Ishikawa (cell line): ENCODE data around the gene SLC25A13.

ENCODE experiments used
- CEBPB ChIP-seq: IDR thresholded peaks from 2 replicates; pipeline ENCODE4 v1.6.1; 2012
- CREB1 ChIP-seq: IDR thresholded peaks from 2 replicates; pipeline ENCODE4 v1.6.1; 2012; ENCODE audit warnings: low read depth
- EGR1 ChIP-seq: IDR thresholded peaks from 2 replicates; pipeline ENCODE4 v1.6.1; 2012
- EP300 ChIP-seq: IDR thresholded peaks from 2 replicates; pipeline ENCODE4 v1.6.1; 2012; ENCODE audit warnings: borderline replicate concordance
- FOXM1 ChIP-seq: IDR thresholded peaks from 2 replicates; pipeline ENCODE4 v1.6.1; 2012; ENCODE audit warnings: low read depth, borderline replicate concordance
- NFIC ChIP-seq: IDR thresholded peaks from 2 replicates; pipeline ENCODE4 v1.6.1; 2012
- RAD21 ChIP-seq: IDR thresholded peaks from 2 replicates; pipeline ENCODE4 v1.6.1; 2012; ENCODE audit warnings: low read depth
- TAF1 ChIP-seq: IDR thresholded peaks from 2 replicates; pipeline ENCODE4 v1.6.1; 2012; ENCODE audit warnings: low read depth, mild to moderate bottlenecking
- TCF12 ChIP-seq: IDR thresholded peaks from 2 replicates; pipeline ENCODE4 v1.6.1; 2012; ENCODE audit warnings: low read depth
- TEAD4 ChIP-seq: IDR thresholded peaks from 2 replicates; pipeline ENCODE4 v1.6.1; 2012
- YY1 ChIP-seq: IDR thresholded peaks from 2 replicates; pipeline ENCODE4 v1.6.1; 2012; ENCODE audit warnings: low read depth
- ZBTB7A ChIP-seq: IDR thresholded peaks from 2 replicates; pipeline ENCODE4 v1.6.1; 2012; ENCODE audit warnings: low read depth
- TF ChIP-seq, protein P1 (sequence below): IDR thresholded peaks from 2 replicates; pipeline ENCODE4 v1.6.1; 2012; ENCODE audit warnings: low read depth, mild to moderate bottlenecking
- TF ChIP-seq, protein P2 (sequence below): IDR thresholded peaks from 2 replicates; pipeline ENCODE4 v1.6.1; 2012
- TF ChIP-seq, protein P3 (sequence below): IDR thresholded peaks from 2 replicates; pipeline ENCODE4 v1.6.1; 2012

The SLC25A13 gene

DNA sequence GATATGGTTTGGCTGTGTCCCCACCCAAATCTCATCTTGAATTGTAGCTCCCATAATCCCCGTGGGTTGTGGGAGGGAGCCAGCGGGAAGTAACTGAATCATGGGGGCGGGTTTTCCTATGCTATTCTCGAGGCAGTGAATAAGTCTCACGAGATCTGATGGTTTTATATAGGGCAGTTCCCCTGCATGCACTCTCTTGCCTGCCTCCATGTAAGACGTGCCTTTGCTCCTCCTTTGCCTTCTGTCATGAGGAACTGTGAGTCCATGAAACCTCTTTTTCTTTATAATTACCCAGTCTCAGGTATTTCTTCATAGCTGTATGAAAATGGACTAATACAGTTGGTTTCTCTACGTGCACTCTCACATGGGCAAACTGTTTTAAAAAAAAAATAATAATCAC is 207.7 kb downstream of the SLC25A13 start:
- no peak for TF ChIP-seq RAD21
- TF ChIP-seq TEAD4, result no peak
- no peak for TF ChIP-seq TCF12
- no peak for TF ChIP-seq EP300
- no peak for TF ChIP-seq CREB1
- TF ChIP-seq YY1, result no peak
- no peak for TF ChIP-seq ZBTB7A
- TF ChIP-seq TAF1, result no peak
- TF ChIP-seq EGR1, result no peak
- TF ChIP-seq, protein P1, sequence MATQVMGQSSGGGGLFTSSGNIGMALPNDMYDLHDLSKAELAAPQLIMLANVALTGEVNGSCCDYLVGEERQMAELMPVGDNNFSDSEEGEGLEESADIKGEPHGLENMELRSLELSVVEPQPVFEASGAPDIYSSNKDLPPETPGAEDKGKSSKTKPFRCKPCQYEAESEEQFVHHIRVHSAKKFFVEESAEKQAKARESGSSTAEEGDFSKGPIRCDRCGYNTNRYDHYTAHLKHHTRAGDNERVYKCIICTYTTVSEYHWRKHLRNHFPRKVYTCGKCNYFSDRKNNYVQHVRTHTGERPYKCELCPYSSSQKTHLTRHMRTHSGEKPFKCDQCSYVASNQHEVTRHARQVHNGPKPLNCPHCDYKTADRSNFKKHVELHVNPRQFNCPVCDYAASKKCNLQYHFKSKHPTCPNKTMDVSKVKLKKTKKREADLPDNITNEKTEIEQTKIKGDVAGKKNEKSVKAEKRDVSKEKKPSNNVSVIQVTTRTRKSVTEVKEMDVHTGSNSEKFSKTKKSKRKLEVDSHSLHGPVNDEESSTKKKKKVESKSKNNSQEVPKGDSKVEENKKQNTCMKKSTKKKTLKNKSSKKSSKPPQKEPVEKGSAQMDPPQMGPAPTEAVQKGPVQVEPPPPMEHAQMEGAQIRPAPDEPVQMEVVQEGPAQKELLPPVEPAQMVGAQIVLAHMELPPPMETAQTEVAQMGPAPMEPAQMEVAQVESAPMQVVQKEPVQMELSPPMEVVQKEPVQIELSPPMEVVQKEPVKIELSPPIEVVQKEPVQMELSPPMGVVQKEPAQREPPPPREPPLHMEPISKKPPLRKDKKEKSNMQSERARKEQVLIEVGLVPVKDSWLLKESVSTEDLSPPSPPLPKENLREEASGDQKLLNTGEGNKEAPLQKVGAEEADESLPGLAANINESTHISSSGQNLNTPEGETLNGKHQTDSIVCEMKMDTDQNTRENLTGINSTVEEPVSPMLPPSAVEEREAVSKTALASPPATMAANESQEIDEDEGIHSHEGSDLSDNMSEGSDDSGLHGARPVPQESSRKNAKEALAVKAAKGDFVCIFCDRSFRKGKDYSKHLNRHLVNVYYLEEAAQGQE, result no peak
- no peak for TF ChIP-seq CEBPB
- no peak for TF ChIP-seq FOXM1
- TF ChIP-seq, protein P2, sequence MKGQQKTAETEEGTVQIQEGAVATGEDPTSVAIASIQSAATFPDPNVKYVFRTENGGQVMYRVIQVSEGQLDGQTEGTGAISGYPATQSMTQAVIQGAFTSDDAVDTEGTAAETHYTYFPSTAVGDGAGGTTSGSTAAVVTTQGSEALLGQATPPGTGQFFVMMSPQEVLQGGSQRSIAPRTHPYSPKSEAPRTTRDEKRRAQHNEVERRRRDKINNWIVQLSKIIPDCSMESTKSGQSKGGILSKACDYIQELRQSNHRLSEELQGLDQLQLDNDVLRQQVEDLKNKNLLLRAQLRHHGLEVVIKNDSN, result no peak
- TF ChIP-seq NFIC, result no peak

DNA sequence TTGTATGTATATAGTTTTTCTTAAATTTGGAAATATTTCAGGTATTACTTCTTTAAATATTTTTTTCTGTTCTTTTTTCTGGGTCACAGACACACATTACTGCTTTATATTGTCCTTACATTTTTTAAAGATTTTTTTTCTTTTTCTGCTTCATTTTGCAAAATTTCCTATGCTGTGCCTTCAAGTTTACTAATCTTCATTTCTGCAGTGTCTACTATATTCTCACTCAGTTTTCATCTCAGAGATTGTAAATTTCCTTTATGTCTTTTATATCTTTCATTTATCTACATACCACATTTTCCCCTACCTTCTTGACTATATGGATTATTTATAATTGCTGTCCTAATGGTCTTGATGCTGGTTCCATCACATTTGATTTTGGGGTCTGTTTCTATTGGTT is 210.5 kb downstream of the SLC25A13 start:
- TF ChIP-seq YY1 (no peak), TCF12 (no peak), CREB1 (no peak), NFIC (no peak), FOXM1 (no peak)

DNA sequence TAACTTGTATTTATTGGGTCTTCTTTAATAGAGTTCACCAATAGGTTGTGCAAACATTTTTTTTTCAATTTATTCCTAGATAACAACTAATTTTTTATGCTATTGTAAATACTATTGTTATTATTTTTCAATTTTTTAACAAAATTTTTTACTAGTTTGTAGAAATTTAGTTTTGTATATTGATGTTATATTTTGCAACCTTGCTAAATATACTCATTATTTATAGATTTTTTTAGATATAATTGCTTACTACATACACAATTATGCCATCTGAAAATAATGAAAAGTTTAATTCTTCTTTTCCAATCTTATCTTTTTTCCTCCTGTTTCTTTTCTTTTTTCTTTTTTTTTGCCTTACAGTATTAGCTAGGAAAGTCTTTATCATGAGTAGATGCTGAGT is 216.9 kb downstream of the SLC25A13 start:
- TF ChIP-seq EP300, result no peak
- TF ChIP-seq, protein P1, result no peak
- TF ChIP-seq CREB1, result no peak
- no peak for TF ChIP-seq NFIC
- no peak for TF ChIP-seq TAF1
- TF ChIP-seq EGR1, result no peak

DNA sequence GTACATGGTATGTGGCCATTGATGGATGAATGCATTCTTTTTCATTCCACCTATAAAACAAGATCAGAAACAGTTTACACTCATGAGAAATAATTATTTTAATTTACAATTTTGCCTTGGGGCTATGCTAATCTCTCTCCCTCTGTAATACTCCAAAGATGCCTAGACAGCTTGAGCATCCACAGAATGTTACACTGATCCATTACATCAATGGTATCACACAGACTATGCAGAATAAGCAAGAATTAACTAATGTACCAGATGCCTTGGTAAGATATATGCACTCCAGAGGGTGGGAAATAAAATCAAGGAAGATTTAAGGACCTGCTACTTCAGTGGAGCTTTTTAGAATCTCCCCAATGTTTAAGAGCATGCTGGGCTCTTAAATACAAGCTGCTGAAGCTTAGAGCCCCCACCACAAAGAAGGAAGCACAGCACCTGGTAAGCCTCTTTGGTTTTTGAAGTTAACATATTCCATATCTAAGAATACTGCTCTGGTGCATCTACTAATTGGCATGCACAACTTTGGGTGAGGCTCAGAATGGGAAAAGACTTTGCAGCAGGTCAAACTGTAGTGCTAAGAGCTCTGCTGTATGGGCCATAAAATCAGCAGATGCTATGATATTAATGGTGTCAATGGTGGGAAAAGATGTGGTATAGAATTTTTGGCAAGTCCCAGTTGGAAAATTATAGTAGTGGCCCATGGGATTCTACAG is 219.6 kb downstream of the SLC25A13 start:
- no peak for TF ChIP-seq CEBPB
- TF ChIP-seq, protein P1, result no peak

DNA sequence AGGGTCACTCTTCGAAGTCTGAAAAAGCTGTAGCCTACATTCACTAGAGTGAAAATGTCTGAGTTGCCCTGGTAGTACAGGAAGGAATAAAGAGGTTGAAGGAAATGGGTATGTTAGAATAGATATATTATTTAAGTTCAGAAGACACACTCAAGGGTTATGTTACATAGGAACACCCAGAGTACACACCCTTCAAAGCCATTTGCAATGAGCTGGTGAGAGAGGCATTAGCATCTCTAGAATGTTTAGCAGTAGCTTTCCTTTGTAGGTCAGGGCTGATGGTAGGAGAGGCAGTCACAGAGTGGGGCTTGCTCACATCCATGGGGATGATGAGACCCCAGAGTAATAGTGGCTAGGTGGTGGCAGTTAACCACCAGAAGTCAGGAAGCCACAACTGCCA is 221.2 kb downstream of the SLC25A13 start:
- TF ChIP-seq TCF12, result no peak
- TF ChIP-seq TEAD4, result no peak
- no peak for TF ChIP-seq RAD21
- TF ChIP-seq, protein P3, sequence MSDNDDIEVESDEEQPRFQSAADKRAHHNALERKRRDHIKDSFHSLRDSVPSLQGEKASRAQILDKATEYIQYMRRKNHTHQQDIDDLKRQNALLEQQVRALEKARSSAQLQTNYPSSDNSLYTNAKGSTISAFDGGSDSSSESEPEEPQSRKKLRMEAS, result no peak
- no peak for TF ChIP-seq NFIC
- TF ChIP-seq, protein P2, result no peak
- no peak for TF ChIP-seq EP300
- TF ChIP-seq, protein P1, result no peak
- TF ChIP-seq YY1, result no peak
- no peak for TF ChIP-seq TAF1
- no peak for TF ChIP-seq EGR1
- no peak for TF ChIP-seq CEBPB
- TF ChIP-seq CREB1, result no peak
- no peak for TF ChIP-seq ZBTB7A
- no peak for TF ChIP-seq FOXM1
